Sigmoid colon (tissue), 3 donors: ENCODE data around the gene HHAT.

Source experiments
- POLR2A ChIP-seq, 2 donors: fragments of 450-650 bp; IDR thresholded peaks; one replicate each; pipeline ENCODE4 v1.6.1; 2016; ENCODE audit warnings: antibody characterized with exemption in 2 of 2, mild to moderate bottlenecking in 2 of 2, moderate library complexity in 2 of 2
- TF ChIP-seq, protein P1 (sequence below), 4 experiments: fragments of 450-650 bp in 3 of 4; fragments of 200-600 bp in 1 of 4; IDR thresholded peaks; one replicate each; pipeline ENCODE4 v1.5.1; 2016 to 2019; ENCODE audit warnings: antibody characterized with exemption in 4 of 4, mild to moderate bottlenecking in 3 of 4, moderate library complexity in 2 of 4

- TF ChIP-seq, protein P1, sequence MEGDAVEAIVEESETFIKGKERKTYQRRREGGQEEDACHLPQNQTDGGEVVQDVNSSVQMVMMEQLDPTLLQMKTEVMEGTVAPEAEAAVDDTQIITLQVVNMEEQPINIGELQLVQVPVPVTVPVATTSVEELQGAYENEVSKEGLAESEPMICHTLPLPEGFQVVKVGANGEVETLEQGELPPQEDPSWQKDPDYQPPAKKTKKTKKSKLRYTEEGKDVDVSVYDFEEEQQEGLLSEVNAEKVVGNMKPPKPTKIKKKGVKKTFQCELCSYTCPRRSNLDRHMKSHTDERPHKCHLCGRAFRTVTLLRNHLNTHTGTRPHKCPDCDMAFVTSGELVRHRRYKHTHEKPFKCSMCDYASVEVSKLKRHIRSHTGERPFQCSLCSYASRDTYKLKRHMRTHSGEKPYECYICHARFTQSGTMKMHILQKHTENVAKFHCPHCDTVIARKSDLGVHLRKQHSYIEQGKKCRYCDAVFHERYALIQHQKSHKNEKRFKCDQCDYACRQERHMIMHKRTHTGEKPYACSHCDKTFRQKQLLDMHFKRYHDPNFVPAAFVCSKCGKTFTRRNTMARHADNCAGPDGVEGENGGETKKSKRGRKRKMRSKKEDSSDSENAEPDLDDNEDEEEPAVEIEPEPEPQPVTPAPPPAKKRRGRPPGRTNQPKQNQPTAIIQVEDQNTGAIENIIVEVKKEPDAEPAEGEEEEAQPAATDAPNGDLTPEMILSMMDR (IDR thresholded peaks at IDR 0.05) = no peak
- no peak for TF ChIP-seq POLR2A (IDR thresholded peaks at IDR 0.05)
Measured at GRCh38 chr1:210707300-210708240, 378.9 kb downstream of the HHAT start.
